GM21528 (cell line): ENCODE results near the gene HK1.
"Not testable (repeated sequence)": the region's sequence is repeated elsewhere in the genome, so short reads cannot be mapped to it uniquely, and the experiment has no call there.

Experiments used
- ATAC-seq: cut with Tn5 transposase; IDR thresholded peaks from one replicate; pipeline ENCODE4 v1.9.1; 2021; ENCODE audit warnings: mild to moderate bottlenecking, moderate library complexity; ENCODE audit not compliant: unreplicated experiment, low FRiP score

Gene HK1

DNA sequence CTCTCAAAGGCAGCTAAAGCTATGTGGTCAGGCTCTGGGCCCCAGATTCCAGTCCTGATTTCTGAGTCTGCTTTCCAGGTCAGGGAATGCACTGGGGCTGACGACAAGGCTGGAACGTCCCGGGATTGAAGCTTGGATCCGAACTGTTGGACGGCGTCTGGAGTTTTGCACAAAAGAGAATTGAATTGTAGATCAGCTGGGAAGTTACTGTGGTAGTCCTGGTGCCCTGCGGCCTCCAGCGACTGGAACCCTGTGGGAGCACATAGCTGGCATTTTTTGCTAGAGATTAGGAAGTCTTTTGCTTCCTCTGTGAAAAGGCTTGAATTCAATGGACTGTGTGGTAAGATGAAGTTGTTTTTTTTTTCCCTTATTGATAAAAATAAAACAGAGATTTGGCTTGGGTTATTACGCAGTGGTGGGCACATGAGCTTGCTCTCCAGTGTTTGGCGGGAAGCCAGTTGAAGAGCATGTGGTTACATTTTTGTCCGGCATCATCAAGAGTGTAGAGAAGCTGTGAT, at the start of gene HK1:
HK1 (plus strand) TSS at position 51 of the 518 bp plus-strand sequence.
- no peak for ATAC-seq

DNA sequence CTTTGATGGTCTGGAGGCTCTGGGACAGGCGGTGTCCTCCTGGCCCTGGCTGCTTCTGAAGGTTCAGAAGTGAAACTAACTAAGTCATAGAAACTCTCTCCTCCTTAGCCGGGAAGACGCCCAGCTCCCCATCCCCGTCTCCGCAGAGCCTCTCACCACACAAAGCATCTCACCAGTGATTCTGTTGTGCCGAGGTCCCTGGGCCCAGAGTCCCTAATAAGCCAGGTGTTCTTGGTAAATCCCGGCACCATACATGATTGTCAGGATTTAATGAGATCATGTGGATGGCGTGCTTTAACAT, 48.7 kb upstream of the HK1 start:
- ATAC-seq, result no peak

DNA sequence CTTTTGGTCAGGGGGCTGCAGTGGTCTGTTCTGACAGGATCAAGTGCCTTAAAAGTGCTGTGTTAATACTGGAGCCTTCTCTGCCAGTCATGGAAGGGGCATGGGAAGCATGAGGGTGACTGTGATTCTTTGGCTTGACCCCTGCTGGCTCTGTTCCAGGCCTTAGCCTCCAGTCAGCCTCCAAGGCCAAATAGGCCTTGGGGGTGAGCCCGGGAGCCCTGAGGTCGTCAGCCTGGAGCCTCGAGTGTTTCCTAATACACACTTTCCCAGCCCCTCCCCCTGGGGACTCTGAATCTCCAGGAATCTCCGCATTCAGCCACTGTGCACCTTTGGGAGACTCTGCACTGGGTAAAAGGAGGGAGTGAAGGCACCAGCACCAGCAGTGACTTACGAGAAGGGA, 48.2 kb upstream of the HK1 start:
- ATAC-seq, result no peak

DNA sequence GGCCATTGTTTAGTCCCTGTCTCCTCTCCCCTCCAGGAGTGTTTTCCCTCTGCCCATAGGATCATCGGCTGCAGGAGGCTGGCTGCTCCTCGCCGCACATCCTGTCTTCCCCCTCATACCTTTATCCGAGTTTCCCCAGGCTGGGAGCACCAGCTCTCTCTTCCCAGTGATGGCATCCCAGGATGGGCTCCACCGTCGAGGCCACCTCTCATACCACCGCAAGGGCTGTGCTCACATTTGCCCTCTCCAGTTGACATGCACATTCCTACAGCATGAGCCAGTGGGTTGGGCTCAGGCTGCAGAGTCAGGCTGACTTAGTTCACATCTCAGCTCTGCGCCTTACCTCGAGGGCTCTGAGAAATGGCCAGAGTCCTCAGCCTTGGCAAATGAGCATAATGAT, 46.0 kb upstream of the HK1 start:
- no peak for ATAC-seq

DNA sequence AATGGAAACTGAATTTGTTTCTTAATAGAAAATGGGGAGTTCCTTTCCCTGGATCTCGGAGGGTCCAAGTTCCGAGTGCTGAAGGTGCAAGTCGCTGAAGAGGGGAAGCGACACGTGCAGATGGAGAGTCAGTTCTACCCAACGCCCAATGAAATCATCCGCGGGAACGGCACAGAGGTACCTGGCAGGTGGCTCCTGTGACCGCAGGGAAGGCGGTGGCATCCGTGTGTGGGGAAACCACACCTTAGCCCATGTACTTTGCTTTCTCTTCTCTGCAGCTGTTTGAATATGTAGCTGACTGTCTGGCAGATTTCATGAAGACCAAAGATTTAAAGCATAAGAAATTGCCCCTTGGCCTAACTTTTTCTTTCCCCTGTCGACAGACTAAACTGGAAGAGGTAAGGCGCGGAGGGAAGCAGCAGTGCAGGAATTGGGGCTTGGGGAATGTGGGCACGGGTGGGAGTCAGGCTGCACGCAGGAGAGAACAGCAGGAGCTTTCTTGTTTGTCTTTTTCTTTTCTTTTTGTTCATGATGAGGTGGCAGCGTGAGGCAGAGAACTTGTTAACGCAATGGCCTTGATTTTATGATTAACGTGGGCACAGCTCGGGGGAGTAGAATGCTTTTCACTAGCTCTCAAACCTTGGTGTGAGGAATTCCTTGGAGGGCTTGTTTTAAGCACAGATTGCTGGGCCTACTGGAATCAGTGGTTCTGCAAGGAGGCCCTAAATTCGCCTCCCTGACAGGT, 45.4 kb upstream of the HK1 start:
- no peak for ATAC-seq

DNA sequence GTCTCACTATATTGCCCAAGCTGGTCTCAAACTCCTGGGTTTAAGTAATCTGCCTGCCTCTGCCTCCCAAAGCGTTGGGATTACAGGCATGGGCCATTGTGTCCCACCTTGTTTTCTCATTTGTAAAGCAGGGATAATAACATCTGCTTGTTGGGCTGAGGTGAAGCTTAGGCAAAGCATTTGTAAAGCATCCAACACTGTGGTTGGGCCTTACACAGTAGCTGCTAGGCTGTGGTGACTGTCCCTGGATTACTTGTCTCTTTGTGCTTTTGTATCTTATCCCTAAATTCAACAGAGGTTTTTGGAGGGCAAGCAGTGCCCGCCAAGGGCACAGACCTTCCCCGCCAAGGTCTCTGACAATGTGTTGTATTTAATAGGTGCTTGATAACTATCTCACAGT, 43.8 kb upstream of the HK1 start:
- no peak for ATAC-seq

DNA sequence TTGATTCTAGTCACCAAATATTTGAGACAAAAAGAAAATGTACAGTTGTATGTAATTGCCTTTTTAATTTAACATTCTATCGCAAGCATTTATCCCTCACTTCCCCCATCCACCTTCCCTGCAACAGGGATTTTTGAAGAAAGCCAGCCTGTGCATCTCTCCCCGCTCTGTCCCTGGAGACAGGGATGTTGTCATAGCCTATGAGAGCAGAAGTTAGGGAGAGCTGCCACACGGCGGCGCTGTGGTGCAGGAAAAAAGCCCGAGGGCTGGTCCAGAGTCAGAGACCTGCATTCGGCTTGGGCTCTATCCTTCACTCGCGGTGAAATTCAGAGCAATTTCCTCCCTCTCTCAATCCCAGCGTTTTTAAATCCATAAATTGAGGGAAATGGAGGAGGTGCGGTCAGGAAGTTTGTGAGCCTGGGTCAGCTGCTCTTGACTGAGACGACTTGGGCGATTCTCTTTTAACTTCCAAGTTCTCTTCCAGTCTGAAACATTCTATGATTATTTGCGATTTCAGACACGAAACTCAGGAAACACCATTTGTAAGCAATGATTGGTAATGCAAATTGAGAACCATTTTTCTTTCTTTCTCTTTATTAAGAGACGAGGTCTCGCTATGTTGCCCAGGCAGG, 40.7 kb upstream of the HK1 start:
- ATAC-seq, result no peak

DNA sequence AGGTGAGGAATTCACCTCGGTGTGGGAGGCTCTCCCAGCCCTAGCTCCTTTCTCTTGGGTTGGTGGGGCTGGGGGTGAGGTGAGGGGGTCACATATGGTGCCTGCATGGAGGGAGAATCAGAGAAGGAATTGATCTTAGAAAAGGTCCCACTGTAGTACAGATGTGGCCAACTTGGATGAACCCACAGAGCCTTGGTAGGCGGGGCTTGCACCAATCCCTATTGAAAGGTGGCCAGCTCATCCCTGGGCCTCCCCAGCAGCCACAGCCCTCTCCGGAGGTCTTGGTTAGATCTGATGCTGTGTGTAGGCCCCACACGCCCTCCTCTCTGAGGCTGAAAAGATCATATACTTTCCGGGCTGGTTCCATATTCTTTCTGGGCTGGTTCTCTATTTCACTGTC, 39.2 kb upstream of the HK1 start:
- no peak for ATAC-seq

DNA sequence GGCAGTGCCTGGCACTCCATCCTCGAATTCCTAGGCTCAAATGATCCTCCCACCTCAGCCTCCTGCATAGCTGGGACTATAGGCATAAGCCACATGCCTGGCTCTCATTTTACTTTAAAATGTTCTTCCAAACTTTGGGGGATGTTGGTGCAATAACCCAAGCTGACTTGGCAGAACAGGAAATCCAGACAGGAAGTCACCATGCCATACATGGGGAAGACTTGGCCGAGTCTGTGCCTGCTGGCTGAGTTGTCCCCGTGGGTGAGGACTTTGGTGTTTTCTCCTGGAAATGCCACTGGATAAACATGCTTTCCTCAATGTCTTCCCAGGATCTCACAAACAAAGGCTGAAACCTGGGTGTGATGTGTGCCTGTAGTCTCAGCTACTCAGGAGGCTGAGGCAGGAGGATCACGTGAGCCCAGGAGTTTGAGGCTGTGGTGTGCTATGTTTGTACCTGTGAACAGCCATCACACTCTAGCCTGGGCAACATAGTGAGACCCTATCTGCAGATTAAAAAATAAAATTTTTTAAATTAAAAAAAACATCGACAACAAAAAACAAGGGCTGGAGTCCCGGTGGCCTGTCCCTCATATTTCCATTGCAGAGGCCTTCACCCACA, 38.4 kb upstream of the HK1 start:
- no peak for ATAC-seq

DNA sequence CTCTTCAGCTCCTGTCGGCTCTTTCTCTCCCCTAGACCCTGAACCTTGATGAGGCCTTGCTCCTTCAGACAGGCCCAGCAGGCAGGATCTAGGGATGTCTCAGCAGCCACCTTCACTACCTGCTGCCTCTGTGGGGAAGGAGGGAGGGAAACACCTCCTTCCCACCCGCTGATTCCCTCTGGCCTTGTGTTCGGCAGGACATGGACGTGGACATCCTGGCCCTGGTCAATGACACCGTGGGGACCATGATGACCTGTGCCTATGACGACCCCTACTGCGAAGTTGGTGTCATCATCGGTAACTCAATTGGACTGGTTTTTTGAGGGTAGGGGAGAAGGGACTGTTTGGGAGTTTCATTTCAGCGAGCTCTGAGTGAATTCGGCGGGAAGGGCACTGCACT, 37.8 kb upstream of the HK1 start:
- no peak for ATAC-seq

DNA sequence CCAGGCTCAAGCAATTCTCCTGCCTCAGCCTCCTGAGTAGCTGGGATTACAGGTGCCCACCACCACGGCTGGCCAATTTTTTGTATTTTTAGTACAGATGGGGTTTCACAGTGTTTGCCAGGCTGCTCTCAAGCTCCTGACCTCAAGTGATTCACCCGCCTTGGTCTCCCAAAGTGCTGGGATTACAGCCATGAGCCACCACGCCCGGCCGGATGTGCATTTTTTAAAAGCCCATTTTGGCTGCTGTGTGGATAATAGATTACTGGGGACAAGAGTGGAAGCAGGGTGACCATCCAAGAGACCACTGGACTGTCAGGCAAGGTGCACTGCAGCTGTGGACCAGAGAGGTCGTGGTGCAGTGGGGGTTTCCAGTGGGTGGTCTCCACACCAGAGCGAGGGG, 36.7 kb upstream of the HK1 start:
- ATAC-seq, result no peak

DNA sequence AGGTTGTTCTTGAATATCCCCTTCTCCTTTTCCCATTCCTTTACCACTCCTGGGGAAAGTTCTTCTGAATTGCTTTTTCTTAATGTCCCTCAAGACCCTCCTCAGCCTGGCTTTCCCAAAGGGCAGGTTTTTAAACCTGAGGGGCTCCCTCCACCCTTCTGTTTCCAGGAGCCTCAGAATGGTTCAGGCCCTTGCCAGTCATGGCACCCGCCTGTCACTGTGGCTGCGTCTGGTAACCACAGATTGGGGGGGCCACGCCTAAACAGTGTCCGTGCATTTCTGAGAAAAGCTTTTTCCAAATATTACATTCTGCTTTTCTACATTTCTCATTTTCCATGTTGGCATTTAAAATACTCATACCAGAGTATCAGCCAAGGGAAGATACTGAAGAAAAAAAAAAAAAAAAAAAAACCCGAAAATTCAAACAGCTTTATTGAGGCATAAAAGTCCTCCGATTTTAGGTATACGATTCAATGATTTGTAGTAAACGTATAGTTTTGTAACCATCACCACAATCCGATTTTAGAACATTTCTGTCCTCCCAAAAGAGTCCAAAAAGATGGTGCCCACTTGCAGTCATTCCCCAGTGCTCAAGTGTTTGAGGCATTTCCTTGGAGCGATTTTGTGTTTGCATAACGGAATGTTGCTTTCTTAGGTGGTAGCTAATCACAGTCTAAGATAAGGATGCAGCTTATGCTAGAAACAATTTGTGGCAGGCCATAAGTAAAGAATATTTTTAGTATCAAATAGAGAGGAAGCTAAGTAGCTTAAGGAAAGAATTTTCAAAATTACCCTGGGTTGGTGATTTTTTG, 36.0 kb upstream of the HK1 start:
- ATAC-seq, result no peak

DNA sequence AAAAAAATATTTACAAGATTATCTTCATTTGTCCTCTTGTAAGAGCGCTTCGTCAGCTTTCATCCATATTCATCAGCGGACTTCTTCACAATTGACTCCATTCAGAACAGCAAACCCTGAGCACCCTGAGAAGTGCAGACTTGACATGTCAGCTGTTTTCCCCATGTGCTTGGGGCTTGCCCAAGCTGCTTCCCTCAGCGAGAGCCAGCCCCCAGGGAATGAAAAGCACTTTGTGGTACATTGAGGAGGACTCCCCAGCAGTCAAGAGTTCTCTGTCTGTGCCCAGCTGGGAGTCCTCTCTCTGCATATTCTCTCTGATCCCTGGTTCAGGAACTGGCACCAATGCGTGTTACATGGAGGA, 35.5 kb upstream of the HK1 start:
- ATAC-seq, result no peak

DNA sequence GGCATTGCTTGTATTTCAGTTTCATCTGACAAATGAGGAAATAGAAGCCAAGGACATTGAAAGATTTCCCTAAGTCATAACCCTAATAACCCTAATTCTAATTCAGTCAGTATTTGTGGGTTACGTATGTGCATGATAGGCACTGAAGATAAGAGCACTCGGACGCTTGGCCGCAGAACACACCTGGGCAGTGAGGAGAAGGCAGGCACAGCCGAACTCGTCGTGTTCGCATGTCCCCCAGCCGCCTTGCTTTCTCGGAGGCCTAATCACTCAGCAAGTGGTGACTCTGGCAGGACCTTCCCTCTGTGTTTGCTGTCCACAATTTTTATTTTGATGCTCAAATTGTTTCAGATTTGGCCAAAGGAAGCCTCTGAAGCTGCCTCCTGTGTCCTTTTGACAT, 34.5 kb upstream of the HK1 start:
- no peak for ATAC-seq

DNA sequence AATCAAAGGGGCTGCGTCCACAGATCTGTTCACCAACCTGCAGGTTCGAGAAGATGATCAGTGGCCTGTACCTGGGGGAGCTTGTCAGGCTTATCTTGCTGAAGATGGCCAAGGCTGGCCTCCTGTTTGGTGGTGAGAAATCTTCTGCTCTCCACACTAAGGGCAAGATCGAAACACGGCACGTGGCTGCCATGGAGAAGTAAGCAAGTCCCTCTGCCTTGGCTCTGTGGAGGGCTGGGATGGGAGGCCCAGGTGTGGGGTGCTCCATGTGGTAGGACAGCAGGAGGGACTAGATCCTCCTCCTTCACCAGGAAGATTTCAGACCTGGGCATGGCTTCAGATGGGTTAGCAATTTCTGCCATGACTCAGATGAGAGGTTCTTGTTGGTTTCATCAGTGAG, 32.3 kb upstream of the HK1 start:
- ATAC-seq, result no peak

DNA sequence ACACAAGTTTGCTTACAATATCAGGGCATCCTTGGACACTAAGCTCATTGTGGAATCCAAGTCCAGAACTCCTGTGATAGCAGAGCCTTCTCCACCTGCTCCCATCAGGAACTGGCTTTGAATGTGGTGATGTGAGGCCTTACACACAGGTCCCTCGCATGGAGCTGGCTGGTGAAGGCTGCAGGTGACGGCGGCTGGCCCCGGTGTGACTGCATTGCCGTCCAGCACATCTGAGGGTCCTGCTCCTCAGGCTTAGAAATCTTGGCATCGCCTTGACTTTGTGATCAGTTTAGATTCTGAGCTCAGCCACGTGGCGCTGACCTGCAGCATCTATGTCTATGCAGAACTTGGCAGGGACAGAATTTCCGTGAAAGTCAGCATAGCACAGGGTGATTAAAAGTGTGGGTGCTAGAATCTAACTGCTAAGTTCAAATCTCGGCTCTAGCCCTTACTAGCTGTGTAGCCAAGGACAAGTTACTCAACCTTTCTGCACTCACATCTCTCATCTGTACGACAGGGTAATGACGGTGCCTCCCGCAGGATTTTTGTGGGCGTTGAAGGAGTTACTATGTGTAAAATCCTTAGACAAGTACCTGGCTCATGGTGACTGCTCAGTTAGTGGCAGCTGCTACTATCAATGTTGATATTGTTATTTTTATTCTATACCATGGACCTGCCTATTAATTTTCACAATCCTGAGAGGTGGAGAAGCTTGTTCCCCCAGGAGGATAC, 31.5 kb upstream of the HK1 start:
- ATAC-seq, result no peak

DNA sequence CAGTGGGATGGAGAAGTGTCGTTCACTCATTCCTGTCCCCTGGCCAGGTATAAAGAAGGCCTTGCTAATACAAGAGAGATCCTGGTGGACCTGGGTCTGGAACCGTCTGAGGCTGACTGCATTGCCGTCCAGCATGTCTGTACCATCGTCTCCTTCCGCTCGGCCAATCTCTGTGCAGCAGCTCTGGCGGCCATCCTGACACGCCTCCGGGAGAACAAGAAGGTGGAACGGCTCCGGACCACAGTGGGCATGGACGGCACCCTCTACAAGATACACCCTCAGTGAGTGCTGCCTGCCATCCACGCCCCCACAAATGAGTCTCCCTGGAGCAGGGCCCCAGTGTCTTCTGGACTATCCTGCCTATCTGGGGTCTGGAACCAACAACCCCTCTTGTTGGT, 31.0 kb upstream of the HK1 start:
- no peak for ATAC-seq

DNA sequence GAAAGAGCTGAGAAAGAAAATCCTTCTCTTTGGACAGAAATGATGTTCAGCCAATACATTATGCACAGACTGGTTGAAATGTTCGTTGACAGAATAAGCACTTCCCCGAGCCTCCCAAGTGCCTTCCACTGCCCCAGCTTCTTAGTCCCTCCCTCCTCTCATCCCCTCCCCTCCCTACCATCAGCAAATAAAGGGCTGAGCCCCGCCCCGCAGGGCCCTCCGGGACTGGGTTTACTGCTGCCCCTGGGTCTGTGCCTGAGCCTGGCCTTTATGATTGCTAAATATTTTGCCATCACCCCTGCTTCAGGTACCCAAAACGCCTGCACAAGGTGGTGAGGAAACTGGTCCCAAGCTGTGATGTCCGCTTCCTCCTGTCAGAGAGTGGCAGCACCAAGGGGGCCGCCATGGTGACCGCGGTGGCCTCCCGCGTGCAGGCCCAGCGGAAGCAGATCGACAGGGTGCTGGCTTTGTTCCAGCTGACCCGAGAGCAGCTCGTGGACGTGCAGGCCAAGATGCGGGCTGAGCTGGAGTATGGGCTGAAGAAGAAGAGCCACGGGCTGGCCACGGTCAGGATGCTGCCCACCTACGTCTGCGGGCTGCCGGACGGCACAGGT, 30.1 kb upstream of the HK1 start:
- ATAC-seq, result no peak

DNA sequence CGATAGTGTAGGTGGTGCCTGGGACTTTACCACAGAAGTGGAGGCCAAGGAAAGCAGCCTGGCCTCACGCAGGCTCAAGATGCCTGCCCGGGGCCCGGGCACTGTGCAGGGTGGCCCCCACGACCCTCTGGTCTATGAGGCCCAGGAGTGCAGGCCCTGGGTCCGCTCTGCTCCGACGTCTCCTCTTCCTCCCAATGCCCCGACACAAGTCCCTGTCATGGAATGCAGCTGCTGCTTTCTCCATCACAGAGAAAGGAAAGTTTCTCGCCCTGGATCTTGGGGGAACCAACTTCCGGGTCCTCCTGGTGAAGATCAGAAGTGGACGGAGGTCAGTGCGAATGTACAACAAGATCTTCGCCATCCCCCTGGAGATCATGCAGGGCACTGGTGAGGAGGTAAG, 28.3 kb upstream of the HK1 start:
- no peak for ATAC-seq

DNA sequence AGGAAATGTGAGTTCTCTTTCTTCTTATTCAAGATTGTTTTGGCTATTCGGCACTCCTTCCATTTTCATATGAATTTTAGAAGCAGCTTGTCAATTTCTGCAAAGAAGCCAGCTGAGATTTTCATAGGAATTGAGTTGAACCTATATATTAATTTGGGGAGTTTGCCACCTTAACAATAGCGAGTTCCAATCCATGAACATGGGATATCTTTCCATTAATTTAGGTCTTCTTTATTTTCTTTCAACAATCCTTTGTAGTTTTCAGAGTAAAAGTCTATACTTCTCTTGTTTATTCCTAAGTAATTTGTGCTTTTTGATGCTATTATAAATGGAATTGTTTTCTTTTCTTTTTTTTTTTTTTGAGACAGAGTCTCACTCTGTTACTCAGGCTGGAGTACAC, 26.9 kb upstream of the HK1 start:
- not testable (repeated sequence) for ATAC-seq
